IPS DF 4.7 (cell line): ENCODE data around the gene MYL10.

Source experiments
- DNase-seq: peaks from one replicate; pipeline ENCODE4 v3.0.0-alpha.2; 2013; ENCODE audit warnings: low spot score; ENCODE audit errors: extremely low read depth

MYL10 gene

GRCh38 chr7:101572156-101572555 is 56.9 kb downstream of the MYL10 start:
- no peak for DNase-seq

DNA sequence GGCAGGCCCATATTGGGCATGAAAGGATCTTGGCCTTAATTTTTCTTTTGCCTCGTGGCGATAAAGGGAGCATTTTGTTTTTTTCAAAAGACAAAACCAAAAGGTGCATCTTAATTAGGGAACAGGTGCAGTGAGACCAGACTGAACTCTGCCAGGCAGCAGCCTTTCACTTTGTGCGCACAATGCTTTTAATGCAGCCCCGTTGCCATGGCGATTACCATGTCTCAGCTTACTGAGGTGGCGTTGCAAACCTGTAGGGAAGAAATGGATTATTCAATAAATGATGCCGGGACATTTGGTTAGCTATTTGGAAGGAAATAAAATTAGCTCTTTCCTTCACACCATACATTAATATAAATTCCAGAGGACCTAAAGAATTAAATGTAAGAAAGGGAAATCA is 61.9 kb downstream of the MYL10 start:
- no peak for DNase-seq

GRCh38 chr7:101565601-101566209 is 63.4 kb downstream of the MYL10 start:
- no peak for DNase-seq

DNA sequence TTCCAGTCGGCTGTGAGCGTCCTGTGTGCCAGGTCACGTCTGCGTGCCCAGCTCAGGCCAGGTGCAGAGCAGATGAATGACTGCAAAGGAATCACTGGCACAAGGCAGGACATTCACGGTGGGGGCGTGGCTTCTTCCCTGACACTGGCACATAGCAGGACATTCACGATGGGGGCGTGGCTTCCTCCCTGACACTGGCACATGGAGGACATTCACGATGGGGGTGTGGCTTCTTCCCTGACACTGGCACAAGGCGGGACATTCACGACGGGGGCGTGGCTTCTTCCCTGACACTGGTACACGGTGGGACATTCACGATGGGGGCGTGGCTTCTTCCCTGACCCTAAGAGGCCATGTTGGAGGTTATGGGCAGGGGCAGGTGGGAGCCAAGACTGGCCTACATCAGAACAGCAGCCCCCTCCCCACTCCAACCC is 64.3 kb downstream of the MYL10 start:
- DNase-seq, result peak; percentile 78

DNA sequence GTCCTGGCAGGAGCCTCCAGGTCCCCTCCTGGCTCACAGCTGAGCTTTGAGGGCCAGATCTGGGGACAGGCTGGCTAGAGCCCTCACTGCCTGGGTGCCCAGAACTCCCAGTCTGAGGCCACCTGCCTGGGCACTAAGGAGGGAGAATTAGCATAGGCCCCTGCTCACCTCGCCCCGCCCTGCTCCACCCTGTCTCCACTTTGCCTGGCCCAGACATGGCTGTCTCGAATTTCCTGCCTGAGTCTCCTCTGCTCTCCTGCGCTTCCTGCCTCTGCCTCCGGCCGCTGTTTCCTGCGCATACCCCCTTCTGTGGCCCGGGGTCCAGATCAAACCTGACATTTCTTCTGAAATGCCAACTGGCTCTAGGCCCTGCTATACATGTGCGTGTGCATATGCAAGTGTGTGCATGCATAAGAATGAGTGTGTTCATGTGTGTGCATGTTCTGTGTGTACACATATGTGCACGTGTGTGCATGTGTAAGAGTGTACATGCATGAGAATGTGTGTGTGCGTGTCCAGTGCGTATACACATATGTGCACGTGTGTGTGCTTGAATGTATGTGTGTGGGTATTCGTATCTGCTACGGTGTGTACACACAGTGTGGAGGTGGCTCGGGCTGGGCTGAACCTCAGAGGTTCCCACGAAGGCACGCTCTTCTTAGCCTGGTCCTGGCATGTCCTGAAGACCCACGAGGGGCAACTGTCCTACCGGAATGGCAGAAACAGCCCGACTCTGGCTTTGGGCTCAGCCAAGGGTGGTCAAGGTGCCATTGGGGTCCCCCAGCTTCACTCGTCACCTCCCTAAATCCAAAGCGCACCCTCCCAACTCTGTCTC is 64.9 kb downstream of the MYL10 start:
- DNase-seq, result no peak
